ENCODE data around the gene SUSD5. TPM values are rescaled to one million over a fixed set of nuclear protein-coding genes. Genes with fewer than 3 reads are reported as not detected.
"Not testable (repeated sequence)": the region's sequence is repeated elsewhere in the genome, so short reads cannot be mapped to it uniquely, and the experiment has no call there.

Gene SUSD5
- total RNA-seq, 1 donor from 2014 or later: 3.1 TPM

DNA sequence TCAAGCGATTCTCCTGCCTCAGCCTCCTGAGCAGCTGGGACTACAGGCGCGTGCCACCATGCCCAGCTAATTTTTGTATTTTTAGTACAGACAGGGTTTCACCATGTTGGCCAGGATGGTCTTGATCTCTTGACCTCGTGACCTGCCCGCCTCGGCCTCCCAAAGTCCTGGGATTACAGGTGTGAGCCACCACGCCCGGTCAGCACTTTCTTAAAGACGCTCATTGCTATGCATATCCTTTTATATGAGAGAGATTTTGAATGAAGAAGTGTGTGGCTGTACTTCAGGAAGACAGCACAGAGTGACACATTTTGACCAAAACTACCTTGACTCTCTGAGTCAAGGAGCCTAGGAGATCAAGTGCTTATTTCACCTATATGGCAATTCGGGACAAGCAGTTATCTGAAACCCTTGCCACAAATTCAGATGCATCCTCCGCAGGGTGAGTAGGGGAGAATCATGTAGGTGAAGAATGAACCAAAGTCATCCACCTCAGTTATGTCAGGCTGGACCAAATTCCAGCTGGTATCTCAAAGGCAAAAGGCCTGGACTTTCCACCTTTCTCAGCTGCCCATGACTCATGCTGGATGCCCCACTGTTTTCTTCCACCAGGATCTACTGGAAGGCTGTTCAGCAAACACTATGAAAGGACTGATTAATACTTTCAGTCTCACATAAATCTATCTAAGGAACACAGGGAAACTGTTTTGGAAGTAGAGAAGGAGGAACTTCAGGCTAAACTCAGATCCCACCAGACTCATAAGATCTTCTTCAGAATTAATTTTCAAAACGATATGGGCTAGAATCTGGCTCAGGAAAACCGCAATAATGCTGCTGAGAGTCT lies 31.9 kb downstream of the SUSD5 start:
- Mint-ChIP-seq H3K27me3 (ENCODE audit: insufficient read depth, low read depth) (no peaks in the 10 kb centered on the region), H3K4me1 (no peaks in the 10 kb centered on the region), H3K4me3 (no peak overlapping the region), H3K9me3 (no peaks in the 10 kb centered on the region), H3K36me3 (no peaks in the 10 kb centered on the region), H3K27ac (no peak overlapping the region)
- Histone ChIP-seq H3K36me3 (no peaks in the 10 kb centered on the region), H3K9me3 (ENCODE audit: low read depth) (no peaks in the 10 kb centered on the region), H3F3A (ENCODE audit: low read depth) (no peaks in the 10 kb centered on the region), H4K20me1 (ENCODE audit: low read depth) (no peaks in the 10 kb centered on the region), H3K27me3 (no peaks in the 10 kb centered on the region), H2AFZ (replicated peaks) (no peak overlapping the region), H3K4me3 (no peak overlapping the region), H3K4me1 (no peaks in the 10 kb centered on the region), H3K27ac (no peak overlapping the region), H3K4me2 (no peak overlapping the region), H3K9ac (no peak overlapping the region), H3K79me2 (ENCODE audit: low read depth) (no peaks in the 10 kb centered on the region)
- no peak for DNase-seq (ENCODE audit: low spot score)
- TF ChIP-seq EZH2phosphoT487 (IDR thresholded peaks at IDR 0.05) (no peak), EZH2 (IDR thresholded peaks at IDR 0.05) (no peak)
- TF ChIP-seq, protein P1, sequence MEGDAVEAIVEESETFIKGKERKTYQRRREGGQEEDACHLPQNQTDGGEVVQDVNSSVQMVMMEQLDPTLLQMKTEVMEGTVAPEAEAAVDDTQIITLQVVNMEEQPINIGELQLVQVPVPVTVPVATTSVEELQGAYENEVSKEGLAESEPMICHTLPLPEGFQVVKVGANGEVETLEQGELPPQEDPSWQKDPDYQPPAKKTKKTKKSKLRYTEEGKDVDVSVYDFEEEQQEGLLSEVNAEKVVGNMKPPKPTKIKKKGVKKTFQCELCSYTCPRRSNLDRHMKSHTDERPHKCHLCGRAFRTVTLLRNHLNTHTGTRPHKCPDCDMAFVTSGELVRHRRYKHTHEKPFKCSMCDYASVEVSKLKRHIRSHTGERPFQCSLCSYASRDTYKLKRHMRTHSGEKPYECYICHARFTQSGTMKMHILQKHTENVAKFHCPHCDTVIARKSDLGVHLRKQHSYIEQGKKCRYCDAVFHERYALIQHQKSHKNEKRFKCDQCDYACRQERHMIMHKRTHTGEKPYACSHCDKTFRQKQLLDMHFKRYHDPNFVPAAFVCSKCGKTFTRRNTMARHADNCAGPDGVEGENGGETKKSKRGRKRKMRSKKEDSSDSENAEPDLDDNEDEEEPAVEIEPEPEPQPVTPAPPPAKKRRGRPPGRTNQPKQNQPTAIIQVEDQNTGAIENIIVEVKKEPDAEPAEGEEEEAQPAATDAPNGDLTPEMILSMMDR (IDR thresholded peaks at IDR 0.05): no peak

- no peak for DNase-seq (ENCODE audit: low spot score)
- Histone ChIP-seq H3K27me3 (no peaks in the 10 kb centered on the region), H3K9ac (no peak overlapping the region), H3K4me3 (no peak overlapping the region), H3K79me2 (ENCODE audit: low read depth) (no peaks in the 10 kb centered on the region), H3K27ac (no peak overlapping the region), H3K4me1 (no peaks in the 10 kb centered on the region), H3F3A (ENCODE audit: low read depth) (no peaks in the 10 kb centered on the region), H3K9me3 (ENCODE audit: low read depth) (no peaks in the 10 kb centered on the region), H3K4me2 (no peak overlapping the region), H3K36me3 (no peaks in the 10 kb centered on the region), H4K20me1 (ENCODE audit: low read depth) (no peaks in the 10 kb centered on the region), H2AFZ (replicated peaks) (no peak overlapping the region)
- Mint-ChIP-seq H3K27me3 (ENCODE audit: insufficient read depth, low read depth) (no peaks in the 10 kb centered on the region), H3K4me1 (no peaks in the 10 kb centered on the region), H3K4me3 (no peak overlapping the region), H3K27ac (no peak overlapping the region), H3K36me3 (no peaks in the 10 kb centered on the region), H3K9me3 (no peaks in the 10 kb centered on the region)
- TF ChIP-seq, protein P1 (IDR thresholded peaks at IDR 0.05): no peak
- TF ChIP-seq EZH2 (IDR thresholded peaks at IDR 0.05) (no peak), EZH2phosphoT487 (IDR thresholded peaks at IDR 0.05) (no peak)
These were observed 33.7 kb downstream of the SUSD5 start for GRCh38 chr3:33184863-33185262.

DNA sequence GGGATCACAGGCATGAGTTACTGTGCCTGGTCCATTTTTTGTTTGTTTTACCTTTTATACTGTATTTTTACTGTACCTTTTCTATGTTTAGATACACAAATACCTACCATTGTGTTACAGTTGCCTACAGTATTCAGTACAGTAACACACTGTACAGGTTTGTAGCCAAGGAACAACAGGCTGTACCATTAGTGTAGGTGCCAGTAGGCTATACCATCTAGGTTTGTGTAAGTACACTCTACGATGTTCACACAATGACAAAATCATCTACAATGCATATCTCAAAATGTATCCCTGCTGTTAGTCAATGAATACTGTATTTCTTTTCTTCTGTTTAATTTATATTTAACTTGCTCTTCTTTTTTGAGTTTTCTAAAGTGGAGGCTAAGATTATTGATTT lies 37.0 kb downstream of the SUSD5 start:
- H3K36me3 Mint-ChIP-seq; H3K36me3 ChIP-seq; H3K27ac ChIP-seq; H3K4me3 Mint-ChIP-seq; H3K27ac Mint-ChIP-seq; H3K4me1 Mint-ChIP-seq; H3K9ac ChIP-seq; H3K9me3 Mint-ChIP-seq; H3K4me3 ChIP-seq; H2AFZ ChIP-seq (replicated peaks); H3K9me3 ChIP-seq (ENCODE audit: low read depth); H3K4me1 ChIP-seq; H3K27me3 Mint-ChIP-seq (ENCODE audit: insufficient read depth, low read depth); H4K20me1 ChIP-seq (ENCODE audit: low read depth); H3K4me2 ChIP-seq; H3K27me3 ChIP-seq; H3F3A ChIP-seq (ENCODE audit: low read depth); DNase-seq (ENCODE audit: low spot score); H3K79me2 ChIP-seq (ENCODE audit: low read depth): not testable (repeated sequence)

GRCh38 chr3:33181229-33181628 lies 37.4 kb downstream of the SUSD5 start:
- H3K9me3 Mint-ChIP-seq: peaks cover 5% of the 10 kb centered on the region
- Histone ChIP-seq H3K4me1 (no peaks in the 10 kb centered on the region), H3K4me3 (no peak overlapping the region), H3F3A (ENCODE audit: low read depth) (no peaks in the 10 kb centered on the region), H3K27ac (no peak overlapping the region), H3K4me2 (no peak overlapping the region), H3K27me3 (no peaks in the 10 kb centered on the region), H3K9ac (no peak overlapping the region), H3K9me3 (ENCODE audit: low read depth) (no peaks in the 10 kb centered on the region), H4K20me1 (ENCODE audit: low read depth) (no peaks in the 10 kb centered on the region), H3K36me3 (no peaks in the 10 kb centered on the region), H2AFZ (replicated peaks) (no peak overlapping the region), H3K79me2 (ENCODE audit: low read depth) (no peaks in the 10 kb centered on the region)
- TF ChIP-seq, protein P1 (IDR thresholded peaks at IDR 0.05): no peak
- TF ChIP-seq EZH2 (IDR thresholded peaks at IDR 0.05) (no peak), EZH2phosphoT487 (IDR thresholded peaks at IDR 0.05) (no peak)
- H3K27ac Mint-ChIP-seq: no peak overlapping the region
- no peak for DNase-seq (ENCODE audit: low spot score)
- H3K4me1 Mint-ChIP-seq: no peaks in the 10 kb centered on the region
- no peaks in the 10 kb centered on the region for H3K36me3 Mint-ChIP-seq
- no peaks in the 10 kb centered on the region for H3K27me3 Mint-ChIP-seq (ENCODE audit: insufficient read depth, low read depth)
- no peak overlapping the region for H3K4me3 Mint-ChIP-seq

All from neural progenitor cell (in vitro differentiated cells).